HUES48 (cell line): ENCODE measurements around the gene HSF2BP.
"Not testable (repeated sequence)": the region's sequence is repeated elsewhere in the genome, so short reads cannot be mapped to it uniquely, and the experiment has no call there.

ENCODE experiments used
- H3K27ac ChIP-seq: one replicate; pipeline ENCODE4 v1.7.0; 2013; ENCODE audit warnings: low read depth, low read length, inconsistent platforms
- H3K27me3 ChIP-seq: 2 replicates; pipeline ENCODE4 v1.6.1; 2013; ENCODE audit warnings: mild to moderate bottlenecking, low read length; ENCODE audit not compliant: control insufficient read depth, insufficient read depth
- H3K36me3 ChIP-seq: 2 replicates; pipeline ENCODE4 v1.6.1; 2013; ENCODE audit warnings: low read length; ENCODE audit not compliant: control insufficient read depth, insufficient read depth
- H3K4me1 ChIP-seq: 2 replicates; pipeline ENCODE4 v1.6.1; 2013; ENCODE audit warnings: mild to moderate bottlenecking, low read length; ENCODE audit not compliant: control insufficient read depth, insufficient read depth
- H3K4me3 ChIP-seq: 2 replicates; pipeline ENCODE4 v1.5.1; 2013; ENCODE audit warnings: mild to moderate bottlenecking, low read depth, low read length
- H3K9ac ChIP-seq: 2 replicates; pipeline ENCODE4 v1.6.1; 2013; ENCODE audit warnings: mild to moderate bottlenecking, low read depth, low read length, moderate library complexity
- H3K9me3 ChIP-seq: 2 replicates; pipeline ENCODE4 v1.6.1; 2013; ENCODE audit warnings: low read length; ENCODE audit not compliant: control insufficient read depth, insufficient read depth

The HSF2BP gene

GRCh38 chr21:43663033-43663432 is 3.7 kb upstream of the HSF2BP start:
- Histone ChIP-seq H3K36me3 (peaks cover 57% of the 10 kb centered on the region), H3K27me3 (no peaks in the 10 kb centered on the region), H3K4me1 (peaks cover 6% of the 10 kb centered on the region), H3K4me3 (no peak overlapping the region), H3K9me3 (no peaks in the 10 kb centered on the region), H3K9ac (no peak overlapping the region), H3K27ac (no peak overlapping the region)

- Histone ChIP-seq H3K36me3 (peaks cover 57% of the 10 kb centered on the region), H3K4me3 (no peak overlapping the region), H3K9ac (no peak overlapping the region), H3K27me3 (no peaks in the 10 kb centered on the region), H3K9me3 (no peaks in the 10 kb centered on the region), H3K27ac (no peak overlapping the region), H3K4me1 (peaks cover 6% of the 10 kb centered on the region)
Observed at GRCh38 chr21:43662286-43662685, 3.0 kb upstream of the HSF2BP start.

GRCh38 chr21:43658769-43659135 is 536 bp downstream of the HSF2BP start:
- H3K27ac ChIP-seq: no peak overlapping the region
- peaks cover 6% of the 10 kb centered on the region for H3K4me1 ChIP-seq
- H3K9me3 ChIP-seq: no peaks in the 10 kb centered on the region

GRCh38 chr21:43658088-43658741 is 1.1 kb downstream of the HSF2BP start:
- H3K27me3 ChIP-seq: no peaks in the 10 kb centered on the region
- H3K27ac ChIP-seq: no peak overlapping the region
- H3K9me3 ChIP-seq: no peaks in the 10 kb centered on the region
- H3K9ac ChIP-seq: no peak overlapping the region
- H3K4me3 ChIP-seq: no peak overlapping the region
- peaks cover 22% of the 10 kb centered on the region for H3K36me3 ChIP-seq
- peaks cover 6% of the 10 kb centered on the region for H3K4me1 ChIP-seq

More at GRCh38 chr21:43658769-43659135, 536 bp downstream of the HSF2BP start:
- Histone ChIP-seq H3K36me3 (peaks cover 27% of the 10 kb centered on the region), H3K27me3 (no peaks in the 10 kb centered on the region), H3K4me3 (no peak overlapping the region), H3K9ac (peak overlapping the region; percentile 92)

GRCh38 chr21:43657355-43658087 is 1.8 kb downstream of the HSF2BP start:
- no peaks in the 10 kb centered on the region for H3K9me3 ChIP-seq
- peaks cover 6% of the 10 kb centered on the region for H3K4me1 ChIP-seq
- H3K36me3 ChIP-seq: peaks cover 15% of the 10 kb centered on the region
- no peak overlapping the region for H3K9ac ChIP-seq
- no peaks in the 10 kb centered on the region for H3K27me3 ChIP-seq
- no peak overlapping the region for H3K27ac ChIP-seq
- H3K4me3 ChIP-seq: no peak overlapping the region

GRCh38 chr21:43654806-43655489 is 4.3 kb downstream of the HSF2BP start:
- H3K9me3 ChIP-seq: no peaks in the 10 kb centered on the region
- no peak overlapping the region for H3K4me3 ChIP-seq
- no peaks in the 10 kb centered on the region for H3K4me1 ChIP-seq
- H3K36me3 ChIP-seq: no peaks in the 10 kb centered on the region
- no peak overlapping the region for H3K9ac ChIP-seq
- no peaks in the 10 kb centered on the region for H3K27me3 ChIP-seq
- no peak overlapping the region for H3K27ac ChIP-seq

GRCh38 chr21:43653626-43654025 is 5.7 kb downstream of the HSF2BP start:
- no peak overlapping the region for H3K4me3 ChIP-seq
- H3K27ac ChIP-seq: no peak overlapping the region
- H3K27me3 ChIP-seq: no peaks in the 10 kb centered on the region
- no peak overlapping the region for H3K9ac ChIP-seq
- H3K36me3 ChIP-seq: no peaks in the 10 kb centered on the region
- no peaks in the 10 kb centered on the region for H3K4me1 ChIP-seq
- H3K9me3 ChIP-seq: no peaks in the 10 kb centered on the region

- Histone ChIP-seq H3K36me3 (no peaks in the 10 kb centered on the region), H3K27ac (no peak overlapping the region), H3K4me1 (no peaks in the 10 kb centered on the region), H3K4me3 (no peak overlapping the region), H3K9me3 (no peaks in the 10 kb centered on the region), H3K27me3 (no peaks in the 10 kb centered on the region), H3K9ac (no peak overlapping the region)
Observed at GRCh38 chr21:43652616-43653015, 6.7 kb downstream of the HSF2BP start.

GRCh38 chr21:43651926-43652325 is 7.4 kb downstream of the HSF2BP start:
- not testable (repeated sequence) for H3K9me3 ChIP-seq, H3K27me3 ChIP-seq, H3K4me3 ChIP-seq, H3K9ac ChIP-seq, H3K4me1 ChIP-seq, H3K36me3 ChIP-seq, H3K27ac ChIP-seq

- Histone ChIP-seq H3K9ac (no peak overlapping the region), H3K4me1 (peaks cover 4% of the 10 kb centered on the region; the same call in 1 of the 2 replicates), H3K27ac (no peak overlapping the region), H3K9me3 (no peaks in the 10 kb centered on the region), H3K4me3 (no peak overlapping the region), H3K36me3 (no peaks in the 10 kb centered on the region), H3K27me3 (no peaks in the 10 kb centered on the region)
Observed at GRCh38 chr21:43648171-43648570, 11.1 kb downstream of the HSF2BP start.
